GM10248 (cell line): ENCODE measurements around the gene ATP9B.
A peak's percentile ranks its signal among the peaks of the same experiment; 100 is the strongest.

Source experiments
- CTCF ChIA-PET: fragments of 300-600 bp; sonication (Branson Sonifier 250); formaldehyde crosslinking; extraction: SDS; loops from one replicate; lab custom pipeline; 2021; ENCODE audit warnings: antibody characterized with exemption; lab: Yijun Ruan, JAX
- POLR2A ChIA-PET: fragments of 350-650 bp; sonication (Branson Sonifier 250); formaldehyde crosslinking; extraction: SDS; loops from one replicate; lab custom pipeline; 2020; ENCODE audit warnings: antibody characterized with exemption; lab: Yijun Ruan, JAX
- DNase-seq: peaks from one replicate; pipeline ENCODE4 v3.0.0; 2012; ENCODE audit errors: extremely low spot score
- CTCF ChIP-seq: IDR thresholded peaks from 2 replicates; pipeline ENCODE4 v1.5.1; 2012; ENCODE audit warnings: mild to moderate bottlenecking, low read depth; ENCODE audit errors: extremely low read depth, missing control alignments, control extremely low read depth

Gene ATP9B

GRCh38 chr18:79380816-79381806 is 311.9 kb downstream of the ATP9B start:
- POLR2A ChIA-PET = no interaction called here

GRCh38 chr18:79381811-79382311 is 312.7 kb downstream of the ATP9B start:
- DNase-seq = no peak
- TF ChIP-seq CTCF = no peak
- ChIA-PET POLR2A (no interaction called here), CTCF (interaction anchor here (0.9 to 12.2 kb wide), 23 partner anchors 10 to 298 kb away, joined by 3 to 137 read pairs (median 6); no protein-coding TSS in a partner anchor)

More at GRCh38 chr18:79380816-79381806, 311.9 kb downstream of the ATP9B start:
- CTCF ChIA-PET = interaction anchor here (0.7 to 12.2 kb wide), 45 partner anchors 7 to 832 kb away, joined by 3 to 137 read pairs (median 4); no protein-coding TSS in a partner anchor
- TF ChIP-seq CTCF = peak; percentile 97
- peak; percentile 87 for DNase-seq

GRCh38 chr18:79382681-79383387 is 313.6 kb downstream of the ATP9B start:
- DNase-seq = no peak
- ChIA-PET CTCF (interaction anchor here (1.2 to 12.2 kb wide), 4 partner anchors 9 to 156 kb away, joined by 4 to 137 read pairs (median 36); no protein-coding TSS in a partner anchor), POLR2A (no interaction called here)
- TF ChIP-seq CTCF = no peak

GRCh38 chr18:79383388-79384056 is 314.3 kb downstream of the ATP9B start:
- ChIA-PET POLR2A (no interaction called here), CTCF (interaction anchor here (1.2 to 12.2 kb wide), 4 partner anchors 9 to 155 kb away, joined by 3 to 137 read pairs (median 34); no protein-coding TSS in a partner anchor)
- TF ChIP-seq CTCF = no peak
- DNase-seq = no peak

- CTCF ChIA-PET = interaction anchor here (1.4 to 12.2 kb wide), 4 partner anchors 8 to 244 kb away, joined by 3 to 137 read pairs (median 34); no protein-coding TSS in a partner anchor
- POLR2A ChIA-PET = interaction anchor here (0.6 kb wide), 1 partner anchor 591 kb away, joined by 3 read pairs; no protein-coding TSS in a partner anchor
- DNase-seq = no peak
- TF ChIP-seq CTCF = no peak
These were observed 315.1 kb downstream of the ATP9B start for GRCh38 chr18:79384151-79384807.
